Upper lobe of left lung (tissue), 6 donors: ENCODE data around the gene SLC35G1. TPM values are rescaled to one million over a fixed set of nuclear protein-coding genes. Genes with fewer than 3 reads are reported as not detected.

ENCODE experiments used
- ATAC-seq, 2 donors: fragments of 200-7000 bp; cut with Tn5 transposase; one replicate each; pipeline ENCODE4 v1.9.1; 2022; ENCODE audit warnings: mild to moderate bottlenecking in 2 of 2, moderate library complexity in 2 of 2; ENCODE audit not compliant: low FRiP score in 2 of 2
- DNase-seq, 2 donors: peaks; one replicate each; pipeline ENCODE4 v3.0.0-alpha.2; 2019 to 2020
- H3K27ac ChIP-seq, 4 donors: fragments of 200-600 bp; sonication (generic); one replicate each; pipeline ENCODE4 v1.5.1; 2016 to 2019
- H3K27me3 ChIP-seq, 4 donors: fragments of 200-600 bp; sonication (generic); one replicate each; pipeline ENCODE4 v1.5.1; 2017 to 2019
- H3K36me3 ChIP-seq, 4 donors: fragments of 200-600 bp; sonication (generic); one replicate each; pipeline ENCODE4 v1.5.1; 2016 to 2019
- H3K4me1 ChIP-seq, 4 donors: fragments of 200-600 bp; sonication (generic); one replicate each; pipeline ENCODE4 v1.5.1; 2018 to 2019
- H3K4me3 ChIP-seq, 4 donors: fragments of 200-600 bp; sonication (generic); one replicate each; pipeline ENCODE4 v1.5.1; 2017 to 2019; ENCODE audit warnings: mild to moderate bottlenecking in 2 of 4, moderate library complexity in 1 of 4
- H3K9me3 ChIP-seq, 4 donors: fragments of 200-600 bp; sonication (generic); one replicate each; pipeline ENCODE4 v1.5.1; 2018 to 2019
- EP300 ChIP-seq, 4 donors: sonication (generic); formaldehyde crosslinking; IDR thresholded peaks; one replicate each; pipeline ENCODE4 v1.5.1; 2017; ENCODE audit warnings: antibody characterized with exemption in 4 of 4, control low read depth in 2 of 4
- POLR2A ChIP-seq, 4 donors: fragments of 450-650 bp; IDR thresholded peaks; one replicate each; pipeline ENCODE4 v1.5.1; 2016 to 2017; ENCODE audit warnings: antibody characterized with exemption in 4 of 4, mild to moderate bottlenecking in 2 of 4
- POLR2AphosphoS5 ChIP-seq, 2 donors: sonication (generic); formaldehyde crosslinking; IDR thresholded peaks; one replicate each; pipeline ENCODE4 v1.5.1; 2017; ENCODE audit warnings: antibody characterized with exemption in 2 of 2
- WGBS, 2 donors: methylation state at CpG; one replicate each; pipeline ENCODE4 v1.1.5; 2017 to 2018; 5-methylcytosine and 5-hydroxymethylcytosine counted together
- total RNA-seq, 6 donors: library from RNA; depleted of rRNA in 4 of 6; stranded (reverse); fragments of >200 nt in 4 of 6; gene quantifications; one replicate each; pipeline versions ENCODE4 v1.1.0 to v1.2.1, GENCODE V29; 2016 to 2021
- TF ChIP-seq, protein P1 (sequence below), 6 experiments: fragments of 450-650 bp in 4 of 6; fragments of 200-600 bp in 2 of 6; sonication (generic) in 2 of 6; IDR thresholded peaks; one replicate each; pipeline ENCODE4 v1.5.1; 2016 to 2019; ENCODE audit warnings: antibody characterized with exemption in 6 of 6
- donor health status: DM: no; HTN: no; CAD: no; lungs with moderate emphysema.
- donor health status: DM: no; HTN: yes; CAD: no; lungs with severe emphysema.

Gene SLC35G1
- total RNA-seq, 6 donors from 2014 or later: 2.4 to 10.5 (median 3.2) TPM

DNA sequence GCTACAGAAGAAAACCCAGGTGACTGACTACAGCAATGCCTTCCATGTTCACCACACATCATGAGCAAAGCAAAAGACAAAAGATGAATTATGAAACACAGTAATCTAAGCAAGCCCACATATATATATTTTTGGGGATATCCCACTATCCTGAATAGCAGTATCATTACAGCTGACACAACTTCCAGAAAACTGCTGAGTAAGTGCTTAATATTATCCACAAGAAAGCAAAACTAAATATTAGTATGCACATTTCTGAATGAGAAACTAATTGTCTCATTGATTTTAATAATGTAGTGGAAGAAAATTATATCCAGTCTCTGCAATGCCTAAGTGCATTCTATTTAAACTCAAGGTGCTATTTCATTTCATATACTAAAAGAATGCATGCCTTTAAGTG, 14.5 kb upstream of the SLC35G1 start:
- Histone ChIP-seq H3K4me3 (no peak overlapping the region), H3K27ac (no peak overlapping the region), H3K9me3 (no peaks in the 10 kb centered on the region), H3K36me3 (no peaks in the 10 kb centered on the region), H3K4me1 (no peaks in the 10 kb centered on the region), H3K27me3 (no peaks in the 10 kb centered on the region)
- TF ChIP-seq POLR2AphosphoS5 (IDR thresholded peaks at IDR 0.05): no peak
- no peak for TF ChIP-seq EP300 (IDR thresholded peaks at IDR 0.05)
- TF ChIP-seq, protein P1, sequence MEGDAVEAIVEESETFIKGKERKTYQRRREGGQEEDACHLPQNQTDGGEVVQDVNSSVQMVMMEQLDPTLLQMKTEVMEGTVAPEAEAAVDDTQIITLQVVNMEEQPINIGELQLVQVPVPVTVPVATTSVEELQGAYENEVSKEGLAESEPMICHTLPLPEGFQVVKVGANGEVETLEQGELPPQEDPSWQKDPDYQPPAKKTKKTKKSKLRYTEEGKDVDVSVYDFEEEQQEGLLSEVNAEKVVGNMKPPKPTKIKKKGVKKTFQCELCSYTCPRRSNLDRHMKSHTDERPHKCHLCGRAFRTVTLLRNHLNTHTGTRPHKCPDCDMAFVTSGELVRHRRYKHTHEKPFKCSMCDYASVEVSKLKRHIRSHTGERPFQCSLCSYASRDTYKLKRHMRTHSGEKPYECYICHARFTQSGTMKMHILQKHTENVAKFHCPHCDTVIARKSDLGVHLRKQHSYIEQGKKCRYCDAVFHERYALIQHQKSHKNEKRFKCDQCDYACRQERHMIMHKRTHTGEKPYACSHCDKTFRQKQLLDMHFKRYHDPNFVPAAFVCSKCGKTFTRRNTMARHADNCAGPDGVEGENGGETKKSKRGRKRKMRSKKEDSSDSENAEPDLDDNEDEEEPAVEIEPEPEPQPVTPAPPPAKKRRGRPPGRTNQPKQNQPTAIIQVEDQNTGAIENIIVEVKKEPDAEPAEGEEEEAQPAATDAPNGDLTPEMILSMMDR (IDR thresholded peaks at IDR 0.05): no peak
- TF ChIP-seq POLR2A (IDR thresholded peaks at IDR 0.05): no peak
- ATAC-seq (no peak), DNase-seq (no peak)

DNA sequence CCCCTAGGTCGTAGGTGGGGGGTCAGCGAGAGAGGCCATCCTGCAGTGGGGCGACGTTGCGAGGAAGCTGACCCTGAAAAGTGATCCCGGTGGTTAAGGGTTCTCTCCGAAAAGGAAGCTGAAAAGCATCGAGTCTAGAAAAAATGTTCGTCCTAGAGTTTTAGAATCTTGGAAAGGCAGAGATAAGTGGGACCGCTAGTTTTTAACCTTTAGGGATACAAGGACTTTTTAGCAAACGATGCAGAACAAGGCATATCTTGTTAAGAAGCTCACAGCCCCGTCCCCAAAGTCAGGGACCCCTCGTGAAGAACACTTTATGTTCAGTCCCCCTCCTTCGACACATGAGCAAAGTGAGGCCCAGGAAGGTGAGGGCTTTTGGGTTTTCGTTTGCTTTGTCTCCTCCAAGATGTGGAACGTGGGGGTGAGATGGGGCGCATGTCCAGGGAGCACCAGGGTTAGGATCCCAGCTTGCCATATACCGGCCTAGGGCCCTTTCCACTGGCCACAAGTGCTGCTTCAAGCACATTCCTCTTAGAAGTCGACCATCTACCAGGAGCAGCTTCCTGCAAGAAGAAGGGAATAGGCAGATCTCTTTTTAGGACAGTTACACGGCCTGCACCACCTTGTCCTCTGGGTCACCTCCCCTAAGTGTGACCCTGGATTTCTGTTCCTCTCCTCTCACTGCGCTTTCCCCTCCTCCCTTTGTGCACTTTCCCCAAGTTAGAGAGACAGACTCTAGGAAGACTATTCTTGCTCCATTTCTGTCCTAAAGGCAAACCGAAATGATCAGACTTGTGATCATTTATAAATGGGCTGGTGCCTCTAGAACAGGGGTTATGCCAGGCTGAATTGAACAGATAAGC, 969 bp downstream of the SLC35G1 start:
- Histone ChIP-seq H3K27ac (peak overlapping the region in 2 of 4 donors; percentile 73 to 75), H3K4me3 (peak overlapping the region; percentile 51 to 88 (median 76)), H3K4me1 (peaks cover 4 to 13% (median 7%) of the 10 kb centered on the region in 4 donors), H3K36me3 (no peaks in the 10 kb centered on the region), H3K27me3 (no peaks in the 10 kb centered on the region), H3K9me3 (no peaks in the 10 kb centered on the region)
- ATAC-seq (no peak), DNase-seq (no peak)
- WGBS, 2 donors: 41 to 44% methylated on average over 22 of the region's 22 CpGs
- TF ChIP-seq EP300 (IDR thresholded peaks at IDR 0.05) (no peak), POLR2AphosphoS5 (IDR thresholded peaks at IDR 0.05) (no peak)
- TF ChIP-seq, protein P1 (IDR thresholded peaks at IDR 0.05): no peak

DNA sequence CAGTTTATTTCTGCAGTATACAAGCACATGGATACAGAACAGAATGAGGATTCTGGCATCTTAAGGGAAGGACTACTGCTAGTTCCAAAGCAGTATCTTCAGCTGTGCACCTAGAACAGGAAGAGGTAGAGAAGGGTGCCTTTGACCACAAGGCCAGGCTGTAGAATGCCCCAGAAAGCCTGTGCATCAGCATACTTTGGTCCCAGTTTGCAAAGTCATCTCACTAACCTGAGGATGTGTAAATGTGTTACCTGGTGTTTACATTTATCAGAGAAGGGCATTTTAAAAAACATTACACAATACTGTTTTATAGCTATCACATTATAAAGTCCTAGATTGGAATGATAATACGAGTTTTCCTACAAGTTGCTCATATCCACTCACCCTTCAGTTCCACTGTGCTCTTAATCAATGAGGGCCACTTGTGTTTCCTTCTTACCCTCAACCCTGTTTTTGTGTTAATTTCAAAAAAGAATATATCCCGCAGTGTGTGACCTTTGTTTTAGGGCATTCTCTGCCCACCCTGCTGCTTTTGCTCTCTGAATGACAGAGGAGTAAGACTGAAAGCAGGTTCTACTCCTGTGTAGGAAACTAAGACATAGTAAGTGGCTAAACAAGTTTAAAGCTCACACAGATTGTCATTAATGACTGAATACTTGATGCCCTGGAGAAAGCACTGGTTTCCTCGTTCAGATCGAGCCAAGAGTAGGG, 3.4 kb downstream of the SLC35G1 start:
- no peaks in the 10 kb centered on the region for H3K36me3 ChIP-seq
- peaks cover 4 to 13% (median 7%) of the 10 kb centered on the region in 4 donors for H3K4me1 ChIP-seq

DNA sequence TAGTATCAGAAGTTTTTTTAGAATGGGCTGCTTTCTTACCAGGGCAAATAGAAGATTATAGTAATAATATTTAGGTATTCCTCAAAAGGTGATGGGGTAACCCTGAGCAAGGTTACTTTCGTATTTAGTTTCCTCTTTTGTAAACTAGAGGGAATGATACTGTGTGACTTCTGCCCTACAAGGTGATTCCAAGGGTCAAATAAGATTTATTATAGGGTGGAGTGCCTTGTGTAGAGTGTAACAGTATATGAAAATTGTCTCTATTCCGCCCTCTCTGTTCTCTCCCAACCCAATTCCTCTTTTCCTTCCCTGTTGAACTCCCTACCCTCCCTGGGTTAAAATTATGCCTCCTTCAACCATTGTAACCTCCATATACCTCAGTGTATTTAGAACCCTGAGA, 5.3 kb downstream of the SLC35G1 start:
- Histone ChIP-seq H3K27me3 (no peaks in the 10 kb centered on the region), H3K9me3 (no peaks in the 10 kb centered on the region), H3K36me3 (no peaks in the 10 kb centered on the region), H3K27ac (no peak overlapping the region), H3K4me1 (peaks cover 4 to 8% (median 7%) of the 10 kb centered on the region in 4 donors), H3K4me3 (no peak overlapping the region)
- 92 to 93% methylated on average over 2 of the region's 2 CpGs for WGBS, 2 donors
- no peak for ATAC-seq
- TF ChIP-seq POLR2A (IDR thresholded peaks at IDR 0.05): no peak
- TF ChIP-seq EP300 (IDR thresholded peaks at IDR 0.05): no peak
- TF ChIP-seq, protein P1 (IDR thresholded peaks at IDR 0.05): no peak
- TF ChIP-seq POLR2AphosphoS5 (IDR thresholded peaks at IDR 0.05): no peak
- no peak for DNase-seq

More for the DNA sequence above, 3.4 kb downstream of the SLC35G1 start:
- no peaks in the 10 kb centered on the region for H3K27me3 ChIP-seq
- WGBS, 2 donors: 80 to 83% methylated on average over 4 of the region's 4 CpGs
- no peak overlapping the region for H3K27ac ChIP-seq
- no peaks in the 10 kb centered on the region for H3K9me3 ChIP-seq
- ATAC-seq: no peak
- TF ChIP-seq POLR2AphosphoS5 (IDR thresholded peaks at IDR 0.05): no peak
- TF ChIP-seq, protein P1 (IDR thresholded peaks at IDR 0.05): no peak
- no peak for TF ChIP-seq POLR2A (IDR thresholded peaks at IDR 0.05)
- no peak for TF ChIP-seq EP300 (IDR thresholded peaks at IDR 0.05)
- H3K4me3 ChIP-seq: no peak overlapping the region
- no peak for DNase-seq
